ENCODE data around the gene PARP4. TPM values are rescaled to one million over a fixed set of nuclear protein-coding genes. Genes with fewer than 3 reads are reported as not detected.
"Not testable (repeated sequence)": the region's sequence is repeated elsewhere in the genome, so short reads cannot be mapped to it uniquely, and the experiment has no call there.

Gene PARP4
- total and polyA plus RNA-seq, 2 donors (not counting 1 experiment from before 2014, with no cell fraction given) = 22.2 to 88.8 TPM

- Mint-ChIP-seq H3K27ac (no peak overlapping the region), H3K27me3 (no peaks in the 10 kb centered on the region), H3K4me3 (no peak overlapping the region), H3K4me1 (no peaks in the 10 kb centered on the region), H3K9me3 (ENCODE audit: insufficient read depth) (no peaks in the 10 kb centered on the region)
- Histone ChIP-seq H3K4me3 (ENCODE audit: control extremely low read depth in 1 of 5, extremely low read depth in 1 of 5, insufficient read depth in 1 of 5, low read depth in 2 of 5, low read length in 4 of 5) (no peak overlapping the region), H3K36me3 (replicated peaks in 1 of 2; ENCODE audit: control extremely low read depth in 1 of 2, control insufficient read depth in 1 of 2, extremely low read depth in 1 of 2, insufficient read depth in 2 of 2, low read length in 1 of 2) (peaks cover 16 to 44% of the 10 kb centered on the region in 2 experiments), H2AFZ (ENCODE audit: insufficient read depth, low read depth, low read length, poor library complexity, severe bottlenecking) (no peak overlapping the region), H3K9me3 (ENCODE audit: control extremely low read depth in 1 of 3, control insufficient read depth in 2 of 3, insufficient read depth in 1 of 3, low read length in 2 of 3) (peaks cover 0 to 4% (median 0%) of the 10 kb centered on the region in 3 donors), H3K9ac (ENCODE audit: low read length) (no peak overlapping the region), H3K4me2 (replicated peaks; ENCODE audit: low read depth, low read length, poor library complexity, severe bottlenecking) (no peak overlapping the region), H4K20me1 (ENCODE audit: control insufficient read depth, insufficient read depth, low read length, poor library complexity, severe bottlenecking) (peaks cover 17% of the 10 kb centered on the region), H3K27ac (ENCODE audit: low read length in 2 of 2) (no peak overlapping the region), H3K4me1 (ENCODE audit: control insufficient read depth in 2 of 2, insufficient read depth in 2 of 2, low read length in 2 of 2) (no peaks in the 10 kb centered on the region), H3K79me2 (ENCODE audit: control insufficient read depth, insufficient read depth, low read length) (peaks cover 14% of the 10 kb centered on the region), H3K27me3 (replicated peaks in 1 of 4; ENCODE audit: control extremely low read depth in 1 of 4, control insufficient read depth in 3 of 4, insufficient read depth in 4 of 4, low read length in 3 of 4) (no peaks in the 10 kb centered on the region)
- 100% methylated on average over 2 of the region's 2 CpGs for WGBS (ENCODE audit: insufficient coverage)
- TF ChIP-seq CTCF (IDR thresholded peaks at IDR 0.05) (no peak), EZH2 (IDR thresholded peaks at IDR 0.05; ENCODE audit: borderline replicate concordance, insufficient read depth, low read depth, low read length, poor library complexity, severe bottlenecking) (no peak)
- no peak for ATAC-seq (ENCODE audit: low read depth)
- intact Hi-C loops (cut with micrococcal nuclease) = no loop called here
- ChIA-PET POLR2A (no interaction called here), CTCF (no interaction called here)
- no peak for DNase-seq
Measured at GRCh38 chr13:24500977-24501376, 11.6 kb downstream of the PARP4 start.

- ChIA-PET POLR2A (no interaction called here), CTCF (no interaction called here)
- ATAC-seq (ENCODE audit: low read depth) (no peak), DNase-seq (no peak)
- H3K9me3 Mint-ChIP-seq (ENCODE audit: insufficient read depth) = no peaks in the 10 kb centered on the region
- H3K9ac ChIP-seq (ENCODE audit: low read length) = no peak overlapping the region
- no peaks in the 10 kb centered on the region for H4K20me1 ChIP-seq (ENCODE audit: control insufficient read depth, insufficient read depth, low read length, poor library complexity, severe bottlenecking)
- H3K4me1 ChIP-seq (ENCODE audit: control insufficient read depth in 2 of 2, insufficient read depth in 2 of 2, low read length in 2 of 2) = no peaks in the 10 kb centered on the region
- H3K27ac ChIP-seq (ENCODE audit: low read length in 2 of 2) = no peak overlapping the region
- no peaks in the 10 kb centered on the region for H3K27me3 Mint-ChIP-seq
- intact Hi-C loops (cut with micrococcal nuclease) = no loop called here
- H3K27me3 ChIP-seq (replicated peaks in 1 of 4; ENCODE audit: control extremely low read depth in 1 of 4, control insufficient read depth in 3 of 4, insufficient read depth in 4 of 4, low read length in 3 of 4) = no peaks in the 10 kb centered on the region
- no CpG with 5 or more reads among the region's 1 CpG for WGBS (ENCODE audit: insufficient coverage)
- H3K9me3 ChIP-seq (ENCODE audit: control extremely low read depth in 1 of 3, control insufficient read depth in 2 of 3, insufficient read depth in 1 of 3, low read length in 2 of 3) = no peaks in the 10 kb centered on the region
- no peak overlapping the region for H3K4me3 ChIP-seq (ENCODE audit: control extremely low read depth in 1 of 5, extremely low read depth in 1 of 5, insufficient read depth in 1 of 5, low read depth in 2 of 5, low read length in 4 of 5)
- H3K27ac Mint-ChIP-seq = no peak overlapping the region
- H3K4me2 ChIP-seq (replicated peaks; ENCODE audit: low read depth, low read length, poor library complexity, severe bottlenecking) = no peak overlapping the region
- no peaks in the 10 kb centered on the region for H3K4me1 Mint-ChIP-seq
- peaks cover 18 to 59% of the 10 kb centered on the region in 2 experiments for H3K36me3 ChIP-seq (replicated peaks in 1 of 2; ENCODE audit: control extremely low read depth in 1 of 2, control insufficient read depth in 1 of 2, extremely low read depth in 1 of 2, insufficient read depth in 2 of 2, low read length in 1 of 2)
- TF ChIP-seq EZH2 (IDR thresholded peaks at IDR 0.05; ENCODE audit: borderline replicate concordance, insufficient read depth, low read depth, low read length, poor library complexity, severe bottlenecking) (no peak), CTCF (IDR thresholded peaks at IDR 0.05) (no peak)
- no peaks in the 10 kb centered on the region for H3K79me2 ChIP-seq (ENCODE audit: control insufficient read depth, insufficient read depth, low read length)
- H3K4me3 Mint-ChIP-seq = no peak overlapping the region
- no peak overlapping the region for H2AFZ ChIP-seq (ENCODE audit: insufficient read depth, low read depth, low read length, poor library complexity, severe bottlenecking)
Measured at GRCh38 chr13:24497742-24498141, 14.8 kb downstream of the PARP4 start.

GRCh38 chr13:24496295-24496694 is 16.3 kb downstream of the PARP4 start:
- H3K4me1 Mint-ChIP-seq; H3K9ac ChIP-seq (ENCODE audit: low read length); POLR2A ChIA-PET; H3K27me3 Mint-ChIP-seq; H2AFZ ChIP-seq (ENCODE audit: insufficient read depth, low read depth, low read length, poor library complexity, severe bottlenecking); H3K4me2 ChIP-seq (replicated peaks; ENCODE audit: low read depth, low read length, poor library complexity, severe bottlenecking); H3K27me3 ChIP-seq (replicated peaks in 1 of 4; ENCODE audit: control extremely low read depth in 1 of 4, control insufficient read depth in 3 of 4, insufficient read depth in 4 of 4, low read length in 3 of 4); ATAC-seq (ENCODE audit: low read depth); H3K4me1 ChIP-seq (ENCODE audit: control insufficient read depth in 2 of 2, insufficient read depth in 2 of 2, low read length in 2 of 2); H3K4me3 Mint-ChIP-seq; H3K27ac Mint-ChIP-seq; H4K20me1 ChIP-seq (ENCODE audit: control insufficient read depth, insufficient read depth, low read length, poor library complexity, severe bottlenecking); H3K27ac ChIP-seq (ENCODE audit: low read length in 2 of 2); H3K9me3 ChIP-seq (ENCODE audit: control extremely low read depth in 1 of 3, control insufficient read depth in 2 of 3, insufficient read depth in 1 of 3, low read length in 2 of 3); intact Hi-C loops (cut with micrococcal nuclease); H3K79me2 ChIP-seq (ENCODE audit: control insufficient read depth, insufficient read depth, low read length); H3K4me3 ChIP-seq (ENCODE audit: control extremely low read depth in 1 of 5, extremely low read depth in 1 of 5, insufficient read depth in 1 of 5, low read depth in 2 of 5, low read length in 4 of 5); CTCF ChIA-PET; H3K9me3 Mint-ChIP-seq (ENCODE audit: insufficient read depth); DNase-seq: not testable (repeated sequence)
- peaks cover 23 to 66% of the 10 kb centered on the region in 2 experiments for H3K36me3 ChIP-seq (replicated peaks in 1 of 2; ENCODE audit: control extremely low read depth in 1 of 2, control insufficient read depth in 1 of 2, extremely low read depth in 1 of 2, insufficient read depth in 2 of 2, low read length in 1 of 2)
- WGBS (ENCODE audit: insufficient coverage) = no CpG with 5 or more reads among the region's 2 CpGs
